SU-DHL-6 (cell line): ENCODE measurements around the gene EP300.

ENCODE experiments used
- CTCF ChIP-seq: fragments of 200-600 bp; sonication (generic); IDR thresholded peaks from one replicate; pipeline ENCODE4 v1.5.1; 2017; ENCODE audit warnings: antibody characterized with exemption, mild to moderate bottlenecking, low read length, moderate library complexity; ENCODE audit not compliant: insufficient read depth, poor library complexity, severe bottlenecking
- EZH2phosphoT487 ChIP-seq: fragments of 200-600 bp; sonication (generic), shearing (Covaris generic); conservative IDR thresholded peaks from 2 replicates; pipeline ENCODE4 v1.6.1; 2018; ENCODE audit warnings: mild to moderate bottlenecking, antibody characterized with exemption, low read length, moderate library complexity, mixed read lengths

GRCh38 chr22:41215409-41215808, 123.0 kb downstream of the EP300 start:
- TF ChIP-seq CTCF (no peak), EZH2phosphoT487 (no peak)
